RWPE1 (cell line): Measurements from ENCODE around the gene AP3M1.

Source experiments
- CTCF ChIA-PET: fragments of 350-600 bp; sonication (Branson Sonifier 250); formaldehyde crosslinking; extraction: SDS; loops from one replicate; lab custom pipeline; 2021; lab: Yijun Ruan, JAX
- POLR2A ChIA-PET: fragments of 400-600 bp; formaldehyde crosslinking; extraction: SDS; loops from one replicate; lab custom pipeline; 2020; ENCODE audit warnings: antibody characterized with exemption; ENCODE audit not compliant: low non-redundant PET; lab: Yijun Ruan, JAX
- DNase-seq: peaks from one replicate; pipeline ENCODE4 v3.0.0; 2012; ENCODE audit warnings: low spot score
- H3K27ac ChIP-seq: fragments of 450-650 bp; 2 replicates; pipeline ENCODE4 v1.5.1; 2017
- CTCF ChIP-seq: fragments of 450-650 bp; conservative IDR thresholded peaks from 2 replicates; pipeline ENCODE4 v1.5.1; 2017; ENCODE audit warnings: low read depth, mild to moderate bottlenecking

The AP3M1 gene

GRCh38 chr10:74075906-74076305 lies 74.7 kb downstream of the AP3M1 start:
- ChIA-PET CTCF (interaction anchor here (0.6 kb wide), 1 partner anchor 122 kb away, joined by 6 read pairs; no protein-coding TSS in a partner anchor), POLR2A (no interaction called here)
- TF ChIP-seq CTCF: no peak
- no peak for DNase-seq
- no peak overlapping the region for H3K27ac ChIP-seq

GRCh38 chr10:74072503-74072902 lies 78.1 kb downstream of the AP3M1 start:
- CTCF ChIA-PET: no interaction called here
- POLR2A ChIA-PET: no interaction called here
- TF ChIP-seq CTCF: no peak
- H3K27ac ChIP-seq: no peak overlapping the region
- no peak for DNase-seq

- DNase-seq: no peak
- H3K27ac ChIP-seq: no peak overlapping the region
- CTCF ChIA-PET: interaction anchor here (0.8 kb wide), 1 partner anchor 10 kb away, joined by 5 read pairs; no protein-coding TSS in a partner anchor
- POLR2A ChIA-PET: interaction anchor here (0.6 kb wide), 1 partner anchor 641 kb away, joined by 3 read pairs; no protein-coding TSS in a partner anchor
- no peak for TF ChIP-seq CTCF
These were observed 79.5 kb downstream of the AP3M1 start for GRCh38 chr10:74071157-74071556.
